GM23338 (cell line): Measurements from ENCODE around the gene ARID3A. TPM values are rescaled to one million over a fixed set of nuclear protein-coding genes. Genes with fewer than 3 reads are reported as not detected.

ENCODE experiments used
- ATAC-seq: fragments of 200-7000 bp; cut with Tn5 transposase; 3 replicates; pipeline ENCODE4 v1.9.1; 2020
- DNase-seq: peaks from one replicate; pipeline ENCODE4 v3.0.0-alpha.2; 2015; ENCODE audit warnings: low spot score
- H2AFZ ChIP-seq: fragments of 200-600 bp; sonication (generic); 2 replicates; pipeline ENCODE4 v1.8.0; 2016; ENCODE audit warnings: antibody characterized with exemption, mild to moderate bottlenecking, moderate library complexity
- H3F3A ChIP-seq: fragments of 200-600 bp; sonication (generic); replicated peaks from 2 replicates; pipeline ENCODE4 v1.8.0; 2017; ENCODE audit warnings: antibody characterized with exemption, mixed run types, low read depth
- H3K27ac ChIP-seq: fragments of 200-600 bp; sonication (generic); 2 replicates; pipeline ENCODE4 v1.6.1; 2016; ENCODE audit warnings: low read depth
- H3K27me3 ChIP-seq: fragments of 200-600 bp; sonication (generic); 2 replicates; pipeline ENCODE4 v1.8.0; 2016; ENCODE audit warnings: mild to moderate bottlenecking, mixed run types, moderate library complexity; ENCODE audit not compliant: insufficient read depth
- H3K36me3 ChIP-seq: fragments of 200-600 bp; sonication (generic); 2 replicates; pipeline ENCODE4 v1.8.0; 2016; ENCODE audit warnings: mild to moderate bottlenecking; ENCODE audit not compliant: insufficient read depth
- H3K4me1 ChIP-seq: fragments of 200-600 bp; sonication (generic); 2 replicates; pipeline ENCODE4 v1.8.0; 2016; ENCODE audit warnings: mild to moderate bottlenecking, moderate library complexity; ENCODE audit not compliant: insufficient read depth
- H3K4me2 ChIP-seq: fragments of 200-600 bp; sonication (generic); 2 replicates; pipeline ENCODE4 v1.7.1; 2017; ENCODE audit warnings: mixed run types
- H3K4me3 ChIP-seq: fragments of 200-600 bp; sonication (generic); 2 replicates; pipeline ENCODE4 v1.6.1; 2016; ENCODE audit warnings: mixed run types
- H3K79me2 ChIP-seq: fragments of 200-600 bp; sonication (generic); replicated peaks from 2 replicates; pipeline ENCODE4 v1.8.0; 2017; ENCODE audit warnings: mild to moderate bottlenecking; ENCODE audit not compliant: insufficient read depth
- H3K9me2 ChIP-seq: fragments of 200-600 bp; sonication (generic); 2 replicates; pipeline ENCODE4 v1.8.0; 2017; ENCODE audit not compliant: insufficient read depth
- H4K20me1 ChIP-seq: fragments of 200-600 bp; sonication (generic); replicated peaks from 2 replicates; pipeline ENCODE4 v1.8.0; 2017; ENCODE audit warnings: mild to moderate bottlenecking; ENCODE audit not compliant: insufficient read depth
- H3K27ac Mint-ChIP-seq: 2 replicates; pipeline ENCODE4 v1.8.0; 2020; ENCODE audit warnings: inconsistent platforms, mild to moderate bottlenecking, moderate library complexity, mixed read lengths
- H3K27me3 Mint-ChIP-seq: 3 replicates; pipeline ENCODE4 v1.8.0; 2022; ENCODE audit warnings: low read depth, mild to moderate bottlenecking, moderate library complexity, mixed read lengths, inconsistent platforms; ENCODE audit not compliant: insufficient read depth, poor library complexity
- H3K36me3 Mint-ChIP-seq: 3 replicates; pipeline ENCODE4 v1.8.0; 2021; ENCODE audit warnings: low read depth, mild to moderate bottlenecking, inconsistent platforms, moderate library complexity, mixed read lengths
- H3K4me1 Mint-ChIP-seq: 3 replicates; pipeline ENCODE4 v1.8.0; 2020; ENCODE audit warnings: mild to moderate bottlenecking, inconsistent platforms, mixed read lengths
- H3K4me3 Mint-ChIP-seq: 3 replicates; pipeline ENCODE4 v1.8.0; 2021; ENCODE audit warnings: moderate library complexity, mild to moderate bottlenecking, inconsistent platforms, mixed read lengths
- H3K9me3 Mint-ChIP-seq: 3 replicates; pipeline ENCODE4 v1.8.0; 2020; ENCODE audit warnings: moderate library complexity, mild to moderate bottlenecking, inconsistent platforms, mixed read lengths
- CREB1 ChIP-seq: fragments of 250-450 bp; sonication (Bioruptor Pico); IDR thresholded peaks from 2 replicates; pipeline ENCODE4 v1.5.0; 2020; ENCODE audit warnings: low read depth, mild to moderate bottlenecking, moderate library complexity
- CTCF ChIP-seq, 2 experiments: fragments of 200-600 bp in 1 of 2; sonication (generic) in 1 of 2; conservative IDR thresholded peaks; 2 replicates each; pipeline versions ENCODE4 v1.5.1 to v1.6.1; 2016 to 2017; ENCODE audit warnings: antibody characterized with exemption in 2 of 2, low read depth in 2 of 2, mild to moderate bottlenecking in 2 of 2, moderate library complexity in 1 of 2
- ETS1 ChIP-seq: IDR thresholded peaks from 2 replicates; pipeline ENCODE4 v1.6.1; 2016; ENCODE audit warnings: antibody characterized with exemption
- EZH2 ChIP-seq: fragments of 200-600 bp; sonication (generic); IDR thresholded peaks from one replicate; pipeline ENCODE4 v1.8.0; 2017; ENCODE audit warnings: antibody characterized with exemption, mild to moderate bottlenecking, low read depth; ENCODE audit not compliant: unreplicated experiment
- NANOG ChIP-seq: IDR thresholded peaks from 2 replicates; pipeline ENCODE4 v1.6.1; 2016; ENCODE audit warnings: antibody characterized with exemption, borderline replicate concordance
- REST ChIP-seq: IDR thresholded peaks from one replicate; pipeline ENCODE4 v1.6.1; 2018; ENCODE audit warnings: antibody characterized with exemption; ENCODE audit not compliant: unreplicated experiment
- STAT1 ChIP-seq: IDR thresholded peaks from one replicate; pipeline ENCODE4 v1.6.1; 2016; ENCODE audit warnings: antibody characterized with exemption; ENCODE audit not compliant: unreplicated experiment
- polyA plus RNA-seq: library from polyadenylated mRNA; unstranded; fragments of >200 nt; fragmentation: Nextera tagmentation; extraction: Ambion mirVana; gene quantifications from 2 replicates; pipeline ENCODE4 v1.2.1, GENCODE V29; 2016
- total RNA-seq: library from RNA; depleted of rRNA; stranded (reverse); fragments of >200 nt; shearing (Covaris generic); gene quantifications from 2 replicates; pipeline ENCODE4 v1.2.3, GENCODE V29; 2014

ARID3A gene
- total and polyA plus RNA-seq, 2 experiments from 2014 or later, result 33.6 to 51.6 TPM

- H4K20me1 ChIP-seq, result peaks cover 39% of the 10 kb centered on the region
- H3K4me2 ChIP-seq, result peak overlapping the region; percentile 68
- peaks cover 29% of the 10 kb centered on the region for H3K27me3 Mint-ChIP-seq
- peaks cover 6% of the 10 kb centered on the region; the same call in 2 of the 3 replicates for H3K36me3 Mint-ChIP-seq
- H3K36me3 ChIP-seq, result no peaks in the 10 kb centered on the region
- TF ChIP-seq CTCF (conservative IDR thresholded peaks at IDR 0.05; ENCODE audit: low read depth in 2 of 2) (0 out of 4 replicates have a peak, but pooled peaks of 1 of the 2 experiments have one; percentile 4), CREB1 (CRISPR knock-in tag) (no peak), NANOG (no peak), ETS1 (no peak), REST (no peak), STAT1 (no peak), EZH2 (no peak)
- no peak overlapping the region for H3K27ac ChIP-seq
- H3K9me2 ChIP-seq, result no peaks in the 10 kb centered on the region
- H2AFZ ChIP-seq, result no peak overlapping the region
- H3K27ac Mint-ChIP-seq, result no peak overlapping the region
- H3K4me1 Mint-ChIP-seq, result 0 out of 3 replicates have a peak, but pooled peaks cover 2% of the 10 kb centered on the region
- peaks cover 5% of the 10 kb centered on the region; the same call in 1 of the 2 replicates for H3K4me1 ChIP-seq
- peak; percentile 81 for DNase-seq
- H3K79me2 ChIP-seq, result peaks cover 43% of the 10 kb centered on the region
- peak overlapping the region; percentile 54 for H3K4me3 ChIP-seq
- peak; percentile 71 for ATAC-seq
- peak overlapping the region; percentile 65 for H3K4me3 Mint-ChIP-seq
- H3K9me3 Mint-ChIP-seq, result no peaks in the 10 kb centered on the region
- peaks cover 29% of the 10 kb centered on the region for H3K27me3 ChIP-seq
- H3F3A ChIP-seq, result peaks cover 18% of the 10 kb centered on the region
Measured at GRCh38 chr19:911197-912033, 14.4 kb upstream of the ARID3A start.
